ENCODE results near the gene TCL1B.

DNA sequence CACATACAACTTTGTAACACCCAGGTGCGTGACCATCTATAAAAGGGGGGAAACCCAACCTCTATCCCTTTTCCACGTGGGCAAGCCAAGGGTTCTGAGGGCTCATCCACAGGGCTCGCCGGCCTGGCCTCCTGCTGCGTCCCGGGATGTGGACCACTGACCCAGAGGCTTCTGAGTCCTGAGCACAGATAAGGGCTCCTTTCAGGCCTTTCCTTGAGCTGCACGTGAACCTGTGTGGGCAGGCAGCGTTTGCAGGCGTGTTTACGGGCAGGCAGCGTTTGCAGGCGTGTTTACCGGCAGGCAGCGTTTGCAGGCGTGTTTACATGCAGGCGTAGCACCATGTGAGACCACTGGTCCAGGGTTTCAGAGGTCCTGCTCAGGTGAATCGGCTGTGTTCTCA lies 23.9 kb downstream of the TCL1B start:
- TF ChIP-seq, protein P1, sequence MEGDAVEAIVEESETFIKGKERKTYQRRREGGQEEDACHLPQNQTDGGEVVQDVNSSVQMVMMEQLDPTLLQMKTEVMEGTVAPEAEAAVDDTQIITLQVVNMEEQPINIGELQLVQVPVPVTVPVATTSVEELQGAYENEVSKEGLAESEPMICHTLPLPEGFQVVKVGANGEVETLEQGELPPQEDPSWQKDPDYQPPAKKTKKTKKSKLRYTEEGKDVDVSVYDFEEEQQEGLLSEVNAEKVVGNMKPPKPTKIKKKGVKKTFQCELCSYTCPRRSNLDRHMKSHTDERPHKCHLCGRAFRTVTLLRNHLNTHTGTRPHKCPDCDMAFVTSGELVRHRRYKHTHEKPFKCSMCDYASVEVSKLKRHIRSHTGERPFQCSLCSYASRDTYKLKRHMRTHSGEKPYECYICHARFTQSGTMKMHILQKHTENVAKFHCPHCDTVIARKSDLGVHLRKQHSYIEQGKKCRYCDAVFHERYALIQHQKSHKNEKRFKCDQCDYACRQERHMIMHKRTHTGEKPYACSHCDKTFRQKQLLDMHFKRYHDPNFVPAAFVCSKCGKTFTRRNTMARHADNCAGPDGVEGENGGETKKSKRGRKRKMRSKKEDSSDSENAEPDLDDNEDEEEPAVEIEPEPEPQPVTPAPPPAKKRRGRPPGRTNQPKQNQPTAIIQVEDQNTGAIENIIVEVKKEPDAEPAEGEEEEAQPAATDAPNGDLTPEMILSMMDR (IDR thresholded peaks at IDR 0.05) = no peak
- no peak for TF ChIP-seq POLR2AphosphoS5 (IDR thresholded peaks at IDR 0.05; ENCODE audit: low read depth, low read length)
- TF ChIP-seq, protein P2, sequence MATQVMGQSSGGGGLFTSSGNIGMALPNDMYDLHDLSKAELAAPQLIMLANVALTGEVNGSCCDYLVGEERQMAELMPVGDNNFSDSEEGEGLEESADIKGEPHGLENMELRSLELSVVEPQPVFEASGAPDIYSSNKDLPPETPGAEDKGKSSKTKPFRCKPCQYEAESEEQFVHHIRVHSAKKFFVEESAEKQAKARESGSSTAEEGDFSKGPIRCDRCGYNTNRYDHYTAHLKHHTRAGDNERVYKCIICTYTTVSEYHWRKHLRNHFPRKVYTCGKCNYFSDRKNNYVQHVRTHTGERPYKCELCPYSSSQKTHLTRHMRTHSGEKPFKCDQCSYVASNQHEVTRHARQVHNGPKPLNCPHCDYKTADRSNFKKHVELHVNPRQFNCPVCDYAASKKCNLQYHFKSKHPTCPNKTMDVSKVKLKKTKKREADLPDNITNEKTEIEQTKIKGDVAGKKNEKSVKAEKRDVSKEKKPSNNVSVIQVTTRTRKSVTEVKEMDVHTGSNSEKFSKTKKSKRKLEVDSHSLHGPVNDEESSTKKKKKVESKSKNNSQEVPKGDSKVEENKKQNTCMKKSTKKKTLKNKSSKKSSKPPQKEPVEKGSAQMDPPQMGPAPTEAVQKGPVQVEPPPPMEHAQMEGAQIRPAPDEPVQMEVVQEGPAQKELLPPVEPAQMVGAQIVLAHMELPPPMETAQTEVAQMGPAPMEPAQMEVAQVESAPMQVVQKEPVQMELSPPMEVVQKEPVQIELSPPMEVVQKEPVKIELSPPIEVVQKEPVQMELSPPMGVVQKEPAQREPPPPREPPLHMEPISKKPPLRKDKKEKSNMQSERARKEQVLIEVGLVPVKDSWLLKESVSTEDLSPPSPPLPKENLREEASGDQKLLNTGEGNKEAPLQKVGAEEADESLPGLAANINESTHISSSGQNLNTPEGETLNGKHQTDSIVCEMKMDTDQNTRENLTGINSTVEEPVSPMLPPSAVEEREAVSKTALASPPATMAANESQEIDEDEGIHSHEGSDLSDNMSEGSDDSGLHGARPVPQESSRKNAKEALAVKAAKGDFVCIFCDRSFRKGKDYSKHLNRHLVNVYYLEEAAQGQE (IDR thresholded peaks at IDR 0.05; ENCODE audit: insufficient read depth in 1 of 2, low read depth in 2 of 2, low read length in 1 of 2) = no peak
- TF ChIP-seq SIN3A (IDR thresholded peaks at IDR 0.05; ENCODE audit: borderline replicate concordance, insufficient read depth, low read depth, low read length) = no peak

All from Panc1 (cell line).